Measurements from ENCODE around the gene IQGAP3.

IQGAP3 gene

DNA sequence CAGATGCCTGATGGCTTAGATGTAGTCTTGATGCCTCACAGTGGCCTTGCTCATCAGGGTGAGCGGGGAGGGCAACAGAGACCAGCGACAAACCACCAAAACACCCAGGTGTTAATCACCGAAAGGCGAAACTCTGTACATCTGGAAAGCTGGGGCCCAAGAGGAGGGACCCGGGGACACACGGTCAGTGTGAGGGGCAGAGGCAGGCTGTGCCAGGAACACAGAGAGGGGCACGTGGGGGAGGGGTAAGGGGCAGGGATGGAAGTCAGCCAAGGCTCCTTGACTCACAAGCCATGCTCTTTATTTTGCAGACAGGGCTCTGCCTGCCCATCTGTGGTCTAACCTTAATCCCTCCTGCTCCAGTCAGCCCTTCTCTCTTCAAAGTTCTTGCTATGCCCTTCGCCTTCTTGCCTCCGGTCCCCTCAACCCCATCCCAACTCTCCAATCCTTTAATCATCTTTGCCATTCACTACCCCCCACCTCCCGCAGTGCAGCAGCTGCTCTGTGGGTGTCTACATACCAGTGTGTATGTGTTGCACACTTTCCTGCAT, 76.1 kb downstream of the IQGAP3 start:
- no peak for DNase-seq (ENCODE audit: low spot score)

DNA sequence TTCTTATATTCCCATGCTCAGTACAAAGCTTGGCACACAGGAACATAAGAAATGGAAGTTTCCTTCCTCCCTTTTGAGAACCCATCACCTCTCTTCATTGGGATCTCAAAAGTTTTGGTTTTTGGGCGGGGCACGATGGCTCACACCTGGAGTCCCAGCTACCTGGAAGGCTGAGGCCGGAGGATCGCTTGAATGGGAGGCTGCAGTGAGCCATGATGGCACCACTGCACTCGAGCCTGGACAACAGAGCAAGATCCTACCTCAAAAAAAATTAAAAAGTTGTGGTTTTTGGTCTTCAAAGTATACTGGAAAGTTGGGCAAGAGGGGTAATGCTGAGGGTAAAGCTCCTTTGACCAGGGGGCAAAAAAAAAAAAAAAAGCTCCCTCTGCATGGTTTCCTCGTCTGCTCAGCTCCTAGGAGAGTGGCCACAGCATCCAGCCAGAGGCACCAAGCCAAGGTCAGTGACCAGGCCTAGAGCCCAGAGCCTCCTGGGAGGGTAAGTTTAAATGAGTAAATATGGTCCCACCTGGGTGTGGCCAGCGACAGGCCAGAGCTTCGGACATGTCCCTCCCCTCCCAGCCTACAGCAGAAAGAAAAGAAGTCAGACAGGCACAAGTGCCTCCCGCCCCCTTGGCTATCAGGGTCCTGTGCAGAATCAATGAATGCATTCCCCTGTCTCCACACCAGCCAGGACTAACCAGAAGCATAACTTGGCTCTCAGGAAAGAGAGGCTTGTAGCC, 76.8 kb downstream of the IQGAP3 start:
- no peak for DNase-seq (ENCODE audit: low spot score)

DNA sequence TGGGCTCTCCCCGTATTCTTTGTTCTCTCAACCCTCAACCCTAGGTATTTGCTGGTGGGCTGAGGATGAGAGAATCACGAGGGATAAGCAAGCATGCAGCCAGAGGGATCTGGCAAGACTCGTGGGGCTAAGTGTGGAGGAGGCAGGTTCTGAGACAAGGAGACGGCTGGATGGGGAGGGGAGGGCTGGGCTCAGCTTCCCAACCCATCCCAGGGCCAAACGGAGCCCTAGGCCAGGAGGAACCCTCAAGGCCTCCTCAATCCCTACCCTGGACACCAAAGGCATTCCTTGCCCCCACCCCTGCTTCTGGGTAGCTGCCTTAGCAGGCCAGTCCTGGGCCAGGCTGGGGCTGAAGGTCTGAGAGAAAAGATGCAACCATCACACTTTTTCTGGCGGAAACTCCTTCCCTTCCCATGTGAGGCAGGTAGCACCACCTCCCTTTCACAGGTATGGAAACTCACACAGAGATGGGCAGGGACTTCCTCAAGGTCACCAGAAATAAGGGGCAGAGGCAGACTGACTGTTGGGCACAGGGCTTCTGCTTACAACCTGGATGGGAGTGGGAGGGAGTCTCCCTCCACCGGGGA, 78.0 kb downstream of the IQGAP3 start:
- no peak for DNase-seq (ENCODE audit: low spot score)

DNA sequence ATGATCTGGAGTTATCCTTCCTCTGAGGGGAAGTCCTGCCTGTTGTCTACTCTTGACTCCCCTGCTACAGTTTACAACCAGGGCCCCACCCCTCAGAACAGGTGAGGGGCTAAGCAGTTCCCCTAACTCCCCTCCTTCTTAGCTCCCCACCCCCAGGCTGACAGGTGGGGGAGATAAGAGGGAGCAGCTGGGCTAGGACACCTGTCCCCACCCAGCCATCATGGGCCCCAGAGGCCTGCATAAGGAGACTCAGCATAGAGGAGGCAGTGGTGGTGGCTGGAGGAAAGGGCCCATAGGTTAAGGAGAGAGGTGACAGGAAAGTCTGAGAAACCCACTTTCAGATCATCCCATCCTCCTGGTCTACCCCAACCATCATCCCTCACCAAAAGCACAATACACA, 78.6 kb downstream of the IQGAP3 start:
- no peak for DNase-seq (ENCODE audit: low spot score)

DNA sequence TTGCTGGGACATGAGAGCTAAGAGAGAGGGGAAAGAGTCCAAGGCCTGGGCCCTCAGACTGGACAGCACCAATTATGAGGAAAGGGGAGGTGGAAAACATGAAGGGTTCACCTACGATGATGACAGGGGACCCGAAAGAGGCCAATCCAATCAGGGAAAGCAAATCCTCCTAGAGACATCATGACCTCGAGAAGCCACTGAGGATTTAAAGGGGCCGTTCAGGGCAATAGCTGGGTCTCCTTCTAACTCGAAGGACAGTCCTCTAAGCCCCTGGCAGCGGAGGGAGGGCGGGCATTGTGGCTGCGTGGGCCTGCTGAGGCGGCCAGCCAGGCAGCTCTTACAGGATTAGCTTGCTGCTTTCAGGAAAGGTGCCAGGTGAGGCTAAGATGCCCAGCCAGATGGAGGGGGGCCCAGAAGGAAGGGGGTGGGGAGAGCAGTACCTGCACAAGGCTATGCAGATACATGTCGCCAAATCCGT, 79.2 kb downstream of the IQGAP3 start:
- no peak for DNase-seq (ENCODE audit: low spot score)

DNA sequence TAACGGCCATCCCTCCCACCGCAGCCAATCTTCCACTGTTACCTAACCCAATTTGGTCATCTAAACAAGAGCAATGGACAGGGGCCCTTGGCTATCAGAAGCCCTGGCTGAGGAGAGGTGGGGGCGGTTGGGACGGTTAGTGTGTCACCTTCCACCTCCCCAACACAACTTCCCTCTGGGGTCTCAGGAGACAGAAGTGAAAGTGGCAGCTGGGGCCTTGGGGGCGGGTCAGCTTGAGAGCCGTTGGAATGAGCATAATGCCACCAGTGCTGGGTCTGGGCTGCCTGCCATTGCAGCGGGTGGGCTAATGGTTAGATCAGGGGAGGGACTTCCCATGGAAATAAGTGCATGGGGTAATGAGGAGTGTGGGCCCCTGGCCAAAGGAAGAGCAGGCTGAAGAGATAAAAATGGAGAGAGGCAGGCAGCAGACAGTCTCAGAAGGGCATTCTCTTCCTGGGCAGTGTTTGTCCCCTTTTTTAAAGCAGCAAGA, 79.7 kb downstream of the IQGAP3 start:
- DNase-seq (ENCODE audit: low spot score), result no peak

DNA sequence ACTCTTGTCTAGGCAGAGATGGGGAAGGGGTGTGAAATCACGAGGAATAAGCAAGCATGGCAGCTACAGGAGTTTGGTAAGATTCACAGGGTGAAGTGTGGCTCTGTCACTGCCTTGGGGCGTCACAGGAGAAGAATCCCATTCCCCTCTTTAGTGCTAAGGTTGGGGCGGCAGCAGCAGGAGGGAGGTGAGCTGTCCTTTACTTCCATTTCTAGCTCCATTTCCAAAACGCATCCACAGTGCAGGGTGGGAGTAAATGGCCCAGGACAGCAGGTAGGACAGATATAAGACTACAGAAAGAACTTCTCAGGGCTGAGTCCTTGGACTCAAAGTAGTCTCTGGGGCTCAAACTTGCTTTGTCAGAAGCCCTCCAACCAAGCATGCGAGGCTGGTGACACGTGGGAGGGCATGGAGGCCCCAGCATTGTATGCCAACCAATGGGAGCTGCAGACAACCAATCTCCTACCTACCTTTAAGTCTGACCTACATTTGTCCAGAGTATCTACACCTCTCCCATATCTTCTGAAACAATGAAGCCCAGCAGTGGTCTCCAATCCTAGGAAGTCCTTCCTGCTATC, 80.3 kb downstream of the IQGAP3 start:
- no peak for DNase-seq (ENCODE audit: low spot score)

DNA sequence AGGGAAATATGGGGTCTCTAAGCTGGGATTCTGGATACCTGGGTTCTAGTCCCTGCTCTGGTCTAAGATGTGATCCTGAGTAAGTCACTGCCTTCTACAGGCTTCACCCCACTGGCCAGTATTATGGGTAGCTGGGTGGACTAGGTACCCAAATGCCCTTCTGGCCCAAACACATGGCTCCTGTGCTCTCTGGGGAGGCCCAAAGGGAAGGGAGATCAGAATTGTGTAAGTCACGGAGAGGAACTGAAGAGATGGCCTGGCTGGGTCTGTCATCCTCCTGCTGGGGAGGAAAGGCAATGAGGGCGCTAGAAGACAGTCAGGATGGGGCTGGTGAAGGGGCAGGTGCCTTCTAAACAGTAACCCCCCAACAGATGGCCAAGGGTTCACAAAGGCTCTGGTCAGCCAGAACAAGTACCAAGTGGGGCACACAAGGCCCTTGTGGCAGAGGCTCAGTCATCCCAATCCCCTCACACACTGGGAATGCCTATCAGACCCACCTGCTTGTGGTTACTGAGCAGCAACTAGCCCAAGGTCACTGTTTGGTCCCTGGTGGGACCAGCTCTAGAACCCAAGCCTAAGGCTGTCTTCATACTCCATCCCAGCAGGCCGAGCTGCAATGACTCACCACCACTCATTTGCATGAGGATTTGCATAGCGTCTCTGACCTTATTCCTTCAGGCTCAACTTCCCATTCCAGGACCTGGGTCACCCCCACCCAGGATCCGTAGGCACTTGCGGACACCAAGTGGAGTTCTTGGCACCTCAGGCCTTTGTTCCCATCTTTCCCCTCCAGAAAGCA, 81.0 kb downstream of the IQGAP3 start:
- no peak for DNase-seq (ENCODE audit: low spot score)

DNA sequence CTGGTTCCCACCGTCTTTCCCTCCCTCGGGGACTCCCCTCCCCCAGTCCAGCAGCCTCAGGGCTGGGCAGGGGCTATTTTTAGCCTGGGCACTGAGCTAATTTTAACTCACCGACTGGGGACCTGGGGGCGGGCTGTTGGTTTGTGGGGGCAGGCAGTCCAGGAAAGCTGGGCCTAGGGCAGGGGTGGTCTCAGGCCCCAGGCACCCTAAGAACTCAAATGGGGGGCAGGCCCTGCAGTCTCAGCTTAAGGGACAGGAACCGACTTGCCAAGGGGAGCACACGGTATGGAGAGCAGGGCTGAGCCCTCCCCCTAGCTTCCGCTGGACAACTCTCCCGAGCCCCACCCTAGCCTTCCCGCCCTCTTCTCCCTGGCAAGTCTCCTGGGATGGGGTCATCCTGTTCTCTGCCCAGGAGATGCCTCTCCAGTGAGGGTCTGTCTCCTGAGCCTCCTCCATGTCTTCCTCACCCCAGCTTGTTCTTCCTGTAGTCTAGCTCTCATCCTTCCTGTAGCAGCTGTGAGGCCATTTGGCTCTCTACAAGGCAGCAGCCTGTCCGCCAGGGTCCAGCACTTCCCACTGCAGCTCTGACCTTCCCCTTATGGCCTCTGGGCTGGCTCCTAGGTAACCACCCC, 81.8 kb downstream of the IQGAP3 start:
- DNase-seq (ENCODE audit: low spot score), result no peak

DNA sequence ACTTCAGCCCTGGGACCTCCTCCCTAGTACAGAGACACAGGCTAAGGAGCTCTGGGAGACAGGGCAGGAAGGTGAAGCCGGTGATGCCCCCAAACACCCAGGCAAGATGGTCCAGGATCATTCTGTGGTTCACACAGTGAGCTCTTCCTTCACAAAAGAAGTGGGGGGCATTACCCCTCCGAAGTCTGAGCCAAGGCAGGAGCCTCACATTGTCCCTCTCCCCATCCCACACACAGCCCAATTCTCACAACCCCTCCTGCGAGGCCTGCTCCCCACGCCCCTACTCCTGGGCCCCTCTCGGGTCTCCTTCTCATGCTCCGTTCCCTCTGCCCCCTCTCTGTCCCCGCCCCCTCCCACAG, 82.5 kb downstream of the IQGAP3 start:
- DNase-seq (ENCODE audit: low spot score), result no peak

DNA sequence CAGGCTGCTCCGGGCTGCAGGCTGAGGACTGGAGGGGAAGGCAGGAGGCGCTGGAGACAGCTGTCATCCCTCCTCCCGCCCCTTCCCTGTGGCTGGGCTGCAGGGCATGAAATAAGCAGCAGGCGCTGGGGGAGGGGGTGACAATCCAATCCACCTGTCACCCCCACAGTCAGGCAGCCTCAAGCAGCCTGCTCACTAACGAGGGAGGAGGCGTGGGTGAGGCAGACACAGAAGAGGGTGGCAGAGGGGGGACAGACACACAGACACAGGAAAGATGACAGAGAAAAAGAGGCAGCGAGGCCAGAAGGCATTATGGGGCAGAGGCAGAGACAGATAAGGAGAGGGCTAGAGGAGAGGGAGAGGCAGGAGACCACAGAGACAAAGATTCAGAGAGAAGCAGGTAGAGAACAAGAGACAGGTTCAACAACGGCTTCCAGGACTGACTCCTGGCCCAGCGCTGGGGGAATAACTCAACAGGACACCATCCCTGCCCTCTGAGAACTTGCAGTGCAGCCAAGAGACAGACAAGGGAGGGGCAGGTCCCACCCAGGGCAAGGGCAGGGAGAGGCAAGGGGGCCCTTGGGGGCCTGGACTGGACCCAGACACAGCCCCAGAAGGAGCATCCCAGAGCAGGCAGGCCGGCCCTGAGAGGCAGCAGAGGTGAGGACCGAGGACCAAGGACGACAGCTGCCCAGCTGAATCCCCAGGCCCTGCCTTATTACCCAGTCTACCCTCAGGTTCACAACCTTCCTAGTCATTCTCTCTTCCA, 83.0 kb downstream of the IQGAP3 start:
- no peak for DNase-seq (ENCODE audit: low spot score)

DNA sequence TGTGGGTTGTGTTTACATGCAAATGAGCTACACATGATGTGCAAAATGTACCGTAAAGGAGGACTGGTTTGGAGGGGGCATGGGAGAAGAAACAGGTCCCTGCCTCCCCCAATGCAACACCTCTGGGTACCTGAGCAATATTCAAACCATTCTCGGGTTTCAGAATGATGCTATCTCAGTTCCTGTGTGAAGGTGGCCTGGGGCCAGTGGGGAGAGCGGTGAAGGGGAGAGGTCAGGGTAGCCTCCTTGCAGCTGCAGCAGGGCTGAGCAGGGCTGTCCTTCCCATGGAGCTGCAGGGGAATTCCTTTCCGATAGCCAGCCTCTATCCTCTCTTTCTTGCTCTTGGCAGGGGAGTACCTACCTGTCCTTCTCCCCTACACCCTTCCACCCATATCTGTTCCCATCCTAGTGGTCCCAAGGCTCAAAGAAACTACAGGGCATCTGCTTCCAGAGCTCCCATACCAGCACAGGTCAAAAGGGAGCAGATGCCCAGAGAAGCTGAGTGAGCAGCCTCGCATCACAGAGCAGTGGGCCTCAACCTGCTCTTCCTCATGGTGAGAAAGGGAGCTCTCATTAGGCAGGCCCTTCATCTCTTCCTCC, 83.7 kb downstream of the IQGAP3 start:
- no peak for DNase-seq (ENCODE audit: low spot score)

DNA sequence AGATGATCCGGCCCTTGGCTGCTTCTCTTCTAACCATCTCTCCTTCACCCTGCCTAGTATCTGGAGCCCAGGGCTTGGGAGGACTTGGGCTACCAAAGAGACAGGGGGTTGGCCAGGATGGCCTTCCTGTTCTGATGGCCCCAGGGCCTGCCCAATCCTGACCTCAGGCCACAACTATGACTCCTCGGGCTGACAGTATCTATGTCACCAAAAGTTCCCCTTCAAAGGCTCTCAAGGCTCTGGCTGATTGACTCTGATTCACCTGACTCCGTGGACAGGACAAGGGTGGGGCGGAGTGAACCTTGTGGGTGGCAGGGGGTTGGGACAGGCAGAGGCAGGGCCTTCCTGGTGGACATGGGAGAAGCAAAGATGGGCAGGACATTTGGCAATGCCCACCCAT, 84.5 kb downstream of the IQGAP3 start:
- no peak for DNase-seq (ENCODE audit: low spot score)

DNA sequence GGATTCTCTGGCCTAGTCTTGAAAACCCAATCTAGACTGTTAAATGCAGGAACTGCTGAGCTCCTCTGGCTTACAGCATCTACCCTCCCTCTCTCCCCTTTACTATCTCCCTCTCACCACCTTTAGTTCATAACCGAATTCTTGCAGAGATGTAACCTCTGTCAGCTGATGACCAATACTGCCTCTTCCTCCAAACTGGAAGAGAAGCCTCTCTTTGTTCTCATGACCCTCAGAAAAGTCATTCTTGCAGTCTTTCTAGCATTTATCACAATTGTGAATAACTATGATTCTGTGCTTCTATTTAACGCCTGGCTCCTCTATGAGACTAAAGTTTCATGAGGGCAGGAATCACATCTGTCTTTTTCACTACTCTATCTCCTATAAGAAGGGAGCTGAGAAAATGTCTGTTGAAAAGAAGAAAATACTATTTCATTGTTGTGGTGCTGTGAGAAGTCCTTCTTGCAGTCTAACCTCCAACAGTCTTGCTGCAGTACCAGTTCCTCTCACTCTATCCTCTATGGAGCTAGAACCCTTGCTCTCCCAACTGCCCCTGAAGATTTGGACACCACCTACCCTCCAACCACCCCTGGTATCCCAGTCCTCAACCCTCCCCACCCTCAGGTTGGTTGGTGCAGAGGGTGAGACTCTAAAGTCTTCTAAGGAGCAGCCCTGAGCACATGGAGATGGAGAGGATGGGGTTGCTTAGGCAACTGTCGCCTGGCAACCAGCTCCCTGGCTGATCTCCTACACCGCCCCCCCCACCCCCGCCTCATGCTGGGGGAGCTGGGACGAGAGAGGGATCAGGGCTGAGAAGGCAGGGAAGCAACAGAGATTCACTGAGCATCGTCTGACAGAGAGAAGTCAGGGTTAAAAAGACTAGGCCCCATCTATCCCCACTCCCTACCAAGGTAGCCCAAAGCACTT, 85.7 kb downstream of the IQGAP3 start:
- DNase-seq (ENCODE audit: low spot score), result no peak

DNA sequence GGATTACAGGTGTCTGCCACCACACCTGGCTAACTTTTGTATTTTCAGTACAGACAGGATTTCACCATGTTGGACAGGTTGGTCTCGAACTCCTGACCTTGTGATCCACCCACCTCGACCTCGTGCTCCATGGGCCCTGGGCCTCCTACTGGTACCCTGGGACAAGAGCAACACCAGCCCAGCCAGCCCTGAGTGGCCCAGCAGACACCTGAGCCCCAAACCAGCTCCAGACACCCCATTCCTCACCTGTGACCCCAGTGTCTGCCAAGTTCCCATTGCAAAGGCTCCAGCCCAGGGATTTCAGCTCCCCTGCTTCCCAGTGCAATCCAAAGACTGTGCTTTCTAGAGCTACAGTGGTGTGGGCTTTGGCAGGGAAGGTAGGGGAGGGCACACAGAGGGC, 86.4 kb downstream of the IQGAP3 start:
- DNase-seq (ENCODE audit: low spot score), result no peak

DNA sequence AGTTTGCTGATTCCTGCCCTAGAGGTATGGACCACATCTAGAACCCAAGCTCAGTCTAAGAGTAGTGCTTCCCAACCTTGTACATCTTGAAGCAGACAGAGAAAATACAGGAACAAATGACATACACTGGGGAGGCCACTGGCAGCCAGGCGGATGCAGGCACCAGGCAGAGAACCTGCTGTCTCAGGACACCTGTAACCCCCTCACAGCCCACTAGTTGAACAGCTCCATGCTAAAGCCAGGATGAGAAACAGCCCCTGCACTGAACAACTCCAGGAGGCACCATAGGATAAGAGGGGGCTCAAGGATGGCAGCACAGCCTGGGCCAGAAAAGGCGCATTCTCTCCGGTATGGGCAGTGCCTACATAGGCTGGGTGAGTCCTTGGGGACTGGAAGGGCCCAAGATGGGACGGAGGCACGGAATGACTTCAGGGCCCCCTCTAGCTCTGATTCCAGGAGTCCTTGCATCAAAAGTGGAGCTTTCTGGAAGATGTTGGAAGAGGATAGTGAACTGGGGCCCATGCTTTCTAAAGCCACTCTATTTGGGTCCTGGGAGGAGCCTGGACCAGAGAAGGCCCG, 87.8 kb downstream of the IQGAP3 start:
- no peak for DNase-seq (ENCODE audit: low spot score)

DNA sequence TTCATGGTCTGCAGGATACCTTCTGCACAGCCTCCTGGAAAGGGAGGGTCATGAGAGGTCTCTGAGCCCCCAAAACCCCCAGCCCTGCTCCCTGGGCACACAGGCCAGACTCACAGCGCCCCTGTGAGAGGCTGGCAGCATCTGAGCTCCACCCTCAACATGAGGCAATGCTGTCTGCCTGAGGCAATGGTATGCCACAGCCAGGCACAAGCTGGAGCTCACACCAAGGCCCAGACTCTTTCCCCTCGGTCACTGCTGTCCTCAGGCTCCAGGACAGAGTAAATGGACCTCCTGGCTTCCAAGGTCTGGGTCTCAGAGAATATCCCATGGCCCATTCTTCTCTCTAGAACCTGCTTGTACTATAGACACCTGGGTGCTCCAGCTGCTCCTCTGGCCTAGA, 89.0 kb downstream of the IQGAP3 start:
- no peak for DNase-seq (ENCODE audit: low spot score)

DNA sequence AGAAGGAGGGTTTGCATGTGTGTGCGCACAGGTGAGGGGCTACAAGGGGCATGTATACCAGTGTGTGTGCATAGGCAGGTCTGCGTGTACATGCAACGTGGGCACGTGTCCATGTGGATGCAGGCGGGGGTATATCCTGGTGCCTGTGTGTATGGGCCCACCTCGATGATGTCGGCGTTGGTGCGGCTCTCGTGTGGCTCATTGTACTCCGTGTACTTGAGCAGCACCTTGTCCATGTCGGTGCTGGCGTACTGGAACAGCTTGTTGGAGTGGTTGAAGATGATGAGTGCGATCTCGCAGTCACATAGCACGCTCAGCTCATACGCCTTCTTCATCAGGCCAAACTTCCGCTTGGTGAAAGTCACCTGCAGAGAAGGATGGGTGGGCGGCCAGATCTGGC, 90.1 kb downstream of the IQGAP3 start:
- DNase-seq (ENCODE audit: low spot score), result no peak

DNA sequence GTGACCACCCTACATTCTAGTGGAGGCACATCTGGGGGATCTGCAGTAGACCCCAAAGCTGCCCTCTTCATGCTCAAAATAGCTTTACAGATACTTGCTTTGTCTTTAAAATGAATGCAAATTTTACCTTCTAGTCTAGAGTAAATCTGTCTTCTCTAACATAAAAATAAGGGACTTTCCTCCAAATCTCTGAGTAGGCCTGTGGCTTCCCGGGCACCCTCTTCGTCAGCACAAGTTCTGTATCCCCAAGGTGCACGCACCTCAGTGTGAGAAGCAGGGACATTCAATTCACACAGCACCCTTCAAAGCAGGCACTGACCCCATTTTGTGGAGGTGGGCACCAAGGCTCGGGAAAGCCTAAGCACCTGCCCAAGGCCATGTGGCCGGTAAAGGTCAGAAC, 90.8 kb downstream of the IQGAP3 start:
- no peak for DNase-seq (ENCODE audit: low spot score)

Data from hematopoietic multipotent progenitor cell treated with erythropoietin and hydrocortisone succinate and interleukin-3 and kit ligand, for 17 days (in vitro differentiated cells).